ENCODE data around the gene PIK3R1.

Gene PIK3R1

DNA sequence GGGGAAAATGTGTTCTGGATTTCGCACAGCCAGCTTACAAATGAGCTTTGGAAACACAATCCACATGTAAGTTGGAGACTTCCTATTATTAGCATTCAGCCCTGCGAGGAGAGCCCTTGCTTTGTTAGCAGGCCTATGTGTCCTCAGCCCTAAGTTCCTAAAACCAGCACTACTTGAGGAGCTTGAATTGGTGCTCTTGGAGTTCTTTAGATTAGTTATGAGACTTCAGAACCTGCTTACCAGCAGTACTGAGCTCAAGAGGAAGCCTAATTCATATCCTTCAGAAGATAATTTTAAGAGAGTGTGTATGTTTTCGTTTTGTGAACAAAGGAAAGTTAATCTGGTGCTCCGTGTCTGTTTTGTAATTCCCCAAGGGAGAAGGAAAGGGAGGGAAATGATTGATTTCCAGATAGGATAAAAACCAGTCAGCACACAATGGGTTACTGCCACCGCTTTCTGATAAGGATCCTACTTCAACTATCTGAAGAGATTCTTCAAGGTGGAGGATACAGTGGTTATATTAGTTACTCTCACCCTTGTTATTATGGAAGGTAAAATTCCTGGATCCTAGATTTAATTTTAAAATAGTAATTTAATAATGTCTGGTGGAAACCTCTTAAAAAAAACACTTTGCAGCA is 35.2 kb downstream of the PIK3R1 start:
- in situ Hi-C loops (cut with MboI; ENCODE audit: low sequenced_read_pairs) = loop anchor here (25.0 kb wide), 1 partner anchor 1013 kb away; no protein-coding TSS in a partner anchor

DNA sequence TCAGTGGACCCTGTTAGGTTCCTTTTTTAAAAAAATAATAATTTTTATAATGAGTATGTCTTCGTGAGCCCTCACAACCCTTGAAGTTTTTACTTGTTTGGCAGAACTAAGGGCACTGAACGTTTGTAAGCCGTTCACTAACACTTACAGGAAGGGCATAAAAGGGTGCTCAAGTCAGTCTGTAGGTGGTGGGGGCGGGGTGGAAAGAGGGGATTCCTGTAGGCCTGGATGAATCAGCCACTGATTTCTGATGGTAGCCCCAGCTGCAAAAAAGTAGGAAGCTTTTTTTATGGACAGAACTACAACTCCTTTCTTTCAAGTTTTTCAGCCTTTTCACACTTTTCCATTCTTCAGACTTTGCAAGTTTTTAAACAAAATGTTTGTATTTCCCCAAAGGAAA is 35.8 kb downstream of the PIK3R1 start:
- in situ Hi-C loops (cut with MboI; ENCODE audit: low sequenced_read_pairs) = loop anchor here (25.0 kb wide), 1 partner anchor 1014 kb away; no protein-coding TSS in a partner anchor

DNA sequence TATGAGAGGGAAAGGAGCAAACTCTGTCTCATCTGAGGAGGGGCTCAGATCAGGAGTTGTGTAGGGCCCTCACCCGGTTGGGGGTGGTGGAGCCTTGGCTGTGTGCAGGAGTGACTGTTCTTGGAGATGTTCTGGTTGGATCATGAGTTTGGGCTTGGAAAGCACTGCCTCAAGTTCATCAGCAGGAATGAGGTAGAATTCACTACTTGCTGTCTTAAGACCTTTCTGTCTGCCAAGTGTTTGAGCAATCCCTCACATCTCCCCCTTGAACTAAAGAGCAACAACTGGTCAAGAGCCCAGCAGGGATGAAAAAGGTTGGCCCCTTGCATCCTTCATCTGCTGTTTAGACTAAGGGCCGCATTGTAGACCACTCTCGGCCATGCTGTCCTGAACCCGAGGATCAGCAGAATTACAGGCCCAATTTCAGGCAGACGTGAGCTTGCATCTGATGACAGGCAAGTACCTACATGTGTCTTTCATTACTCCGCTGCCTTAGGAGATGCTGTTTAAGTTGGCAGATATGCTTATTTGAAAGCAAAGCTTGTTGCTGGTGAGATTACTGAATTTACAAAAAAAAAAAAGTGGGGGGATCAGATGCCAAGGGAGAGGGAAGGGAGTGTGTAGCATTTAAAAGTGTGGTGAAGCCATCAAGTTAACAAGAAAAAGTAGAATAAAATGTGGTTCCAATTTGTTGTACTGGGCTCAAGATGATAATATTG is 36.4 kb downstream of the PIK3R1 start:
- in situ Hi-C loops (cut with MboI; ENCODE audit: low sequenced_read_pairs) = loop anchor here (25.0 kb wide), 1 partner anchor 1015 kb away; no protein-coding TSS in a partner anchor

DNA sequence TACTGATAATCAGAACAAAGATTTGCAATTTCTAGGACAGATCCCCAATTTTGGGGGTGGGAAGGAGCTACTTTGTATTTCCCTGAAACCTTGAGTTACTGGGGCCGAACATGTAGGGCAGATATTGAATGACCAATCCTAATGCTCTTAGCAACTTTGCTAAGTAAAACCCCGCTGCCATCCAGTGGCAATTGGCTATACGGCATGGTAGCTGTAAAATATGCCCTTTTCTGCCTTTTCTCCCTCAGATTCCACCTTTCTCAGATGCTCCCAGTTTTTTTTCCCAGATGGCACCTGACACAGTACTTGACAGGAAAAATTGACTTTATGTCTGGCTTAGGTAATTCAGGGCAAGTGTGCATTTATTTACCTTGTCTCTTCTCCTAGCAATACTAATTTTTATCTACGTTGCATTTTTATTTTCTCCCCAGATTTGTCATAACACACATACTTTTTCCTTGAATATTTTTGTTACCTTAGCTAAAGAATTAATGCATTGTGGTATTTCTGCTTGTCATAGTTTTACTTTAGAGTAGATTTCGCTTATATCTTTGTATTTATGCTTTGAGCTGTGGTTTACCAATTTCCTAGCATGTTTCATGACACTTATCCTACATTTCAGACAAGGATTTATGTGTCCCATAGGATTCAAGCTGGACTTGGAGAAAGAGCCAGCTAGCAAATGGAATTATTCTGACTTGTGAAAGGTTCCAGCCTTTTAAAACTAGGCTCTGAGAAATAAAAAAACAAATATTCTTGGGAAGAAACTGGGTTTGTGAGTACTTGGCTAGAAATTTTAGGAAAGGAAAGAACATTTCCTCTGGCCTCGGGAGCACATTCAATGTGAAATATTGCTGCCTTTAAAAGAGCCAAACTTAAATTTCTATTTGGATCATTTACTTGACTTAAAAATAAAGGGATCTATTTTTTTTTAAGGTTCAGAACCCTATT is 37.4 kb downstream of the PIK3R1 start:
- in situ Hi-C loops (cut with MboI; ENCODE audit: low sequenced_read_pairs) = loop anchor here (25.0 kb wide), 1 partner anchor 1016 kb away; no protein-coding TSS in a partner anchor

DNA sequence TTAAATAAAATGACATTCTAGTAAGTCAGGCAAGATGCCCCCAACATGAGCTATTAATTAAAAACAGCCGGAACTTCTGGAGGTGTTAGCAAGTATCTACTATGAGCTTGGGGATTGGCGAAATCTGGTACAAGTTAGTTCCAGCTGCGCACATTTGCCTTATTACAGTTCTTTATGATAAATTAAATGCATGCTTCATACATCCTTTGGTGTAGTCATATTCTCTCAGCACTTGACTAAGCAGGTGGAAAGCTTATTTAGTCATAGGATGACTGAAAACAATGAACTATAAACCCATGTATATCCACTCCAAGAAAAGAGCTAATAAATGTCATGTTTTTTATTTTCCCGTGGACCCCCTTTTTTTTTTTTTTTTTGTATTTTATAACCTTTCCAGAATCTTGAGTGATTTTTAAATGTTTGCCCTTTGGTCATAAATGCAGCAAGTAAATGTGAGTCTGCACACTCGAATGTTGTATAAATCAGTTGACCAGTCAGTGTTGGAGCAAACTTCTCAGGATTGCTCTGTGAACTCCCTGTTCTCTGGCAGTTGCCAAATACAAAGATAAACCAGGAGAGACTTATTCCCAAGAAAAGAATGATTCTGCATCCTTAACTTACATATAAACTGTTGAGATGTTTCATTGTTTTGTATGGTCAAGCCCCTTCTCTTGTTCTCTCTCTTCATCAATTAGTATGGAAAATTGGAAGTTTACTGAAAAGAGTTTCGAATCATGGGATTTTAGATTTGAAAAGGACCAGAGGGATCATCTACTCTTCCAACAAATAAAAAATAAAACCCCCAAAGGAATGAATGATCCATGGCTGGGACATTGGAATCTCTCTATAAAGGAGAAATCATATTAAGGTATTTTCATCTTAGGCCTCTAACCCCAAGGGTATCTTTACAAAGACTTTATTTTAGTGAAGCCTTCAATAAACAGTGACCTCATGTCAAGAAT is 38.3 kb downstream of the PIK3R1 start:
- in situ Hi-C loops (cut with MboI; ENCODE audit: low sequenced_read_pairs) = loop anchor here (25.0 kb wide), 1 partner anchor 1017 kb away; no protein-coding TSS in a partner anchor

DNA sequence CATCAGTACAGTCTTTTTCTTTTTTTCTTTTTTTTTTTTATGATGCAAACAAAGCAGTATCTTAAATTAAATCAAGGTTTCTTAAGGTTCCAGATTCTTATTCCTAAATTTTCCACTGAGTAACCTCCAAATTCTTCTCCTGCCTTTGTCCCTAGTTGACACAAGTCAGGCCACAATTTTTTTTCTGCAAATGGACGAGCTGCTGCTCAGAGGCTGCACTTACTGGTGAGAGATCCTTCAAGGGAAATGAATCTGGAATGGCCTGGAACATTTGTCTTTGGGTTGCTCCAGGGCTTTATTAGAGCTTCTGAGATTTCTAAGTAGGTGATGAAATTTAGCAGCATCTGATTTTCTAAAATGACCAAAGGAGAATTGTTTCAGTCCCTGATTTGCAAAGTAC is 39.3 kb downstream of the PIK3R1 start:
- in situ Hi-C loops (cut with MboI; ENCODE audit: low sequenced_read_pairs) = loop anchor here (25.0 kb wide), 1 partner anchor 1018 kb away; no protein-coding TSS in a partner anchor

DNA sequence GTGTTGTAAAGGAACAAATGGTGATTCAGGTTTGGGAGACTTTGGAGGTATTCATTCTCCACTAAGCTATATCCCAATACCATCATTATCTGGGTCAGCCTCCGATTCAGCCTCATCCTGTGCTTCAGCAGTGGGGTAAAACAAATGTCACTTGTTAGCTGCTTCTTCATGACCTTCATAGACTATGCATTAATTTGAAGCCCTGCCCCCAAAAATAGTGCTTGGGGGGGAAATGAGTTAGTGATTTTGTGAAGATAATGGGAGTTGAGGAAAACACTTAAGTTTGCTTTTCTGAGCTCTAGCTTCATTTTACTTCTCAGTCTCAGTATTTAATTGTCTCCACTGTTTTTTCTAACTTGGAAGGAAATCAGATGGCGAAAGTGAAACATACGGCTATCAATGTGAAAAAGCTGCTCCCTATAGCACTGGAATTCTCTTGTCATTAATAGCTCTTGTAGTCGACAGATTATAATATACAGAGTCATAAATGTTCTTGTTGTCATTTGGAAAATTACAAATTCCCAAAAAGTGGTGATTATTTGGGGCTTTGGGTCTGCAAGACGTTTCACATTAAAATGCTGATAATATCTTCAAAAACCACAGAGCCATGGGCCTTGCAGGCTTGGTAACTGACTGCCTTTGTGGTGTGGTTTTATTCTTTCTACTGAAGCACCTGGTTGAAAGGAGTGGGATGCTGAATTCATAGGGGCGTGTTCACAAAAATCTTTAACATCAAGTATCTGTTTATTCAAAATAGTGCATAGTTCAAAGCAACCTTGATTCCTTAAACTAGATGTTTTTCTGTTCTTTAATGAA is 40.0 kb downstream of the PIK3R1 start:
- in situ Hi-C loops (cut with MboI; ENCODE audit: low sequenced_read_pairs) = loop anchor here (25.0 kb wide), 1 partner anchor 1018 kb away; no protein-coding TSS in a partner anchor

DNA sequence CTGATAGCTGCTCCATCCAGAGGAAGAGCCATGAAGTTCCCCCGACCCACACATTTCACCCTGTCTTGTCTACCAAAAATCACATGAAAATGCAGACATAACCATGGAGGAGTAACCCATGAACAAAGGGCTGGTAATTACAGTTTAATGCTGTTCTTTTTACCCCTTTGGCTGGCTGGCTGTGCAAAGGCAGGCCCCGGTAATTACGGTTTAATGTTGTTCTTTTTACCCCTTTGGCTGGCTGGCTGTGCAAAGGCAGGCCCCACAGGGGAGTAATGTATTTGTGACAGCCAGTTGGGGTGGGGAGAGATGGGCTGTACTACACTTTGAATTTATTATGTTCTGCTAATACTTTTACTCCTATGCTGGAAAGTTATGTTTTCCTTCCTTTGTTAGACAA is 41.7 kb downstream of the PIK3R1 start:
- in situ Hi-C loops (cut with MboI; ENCODE audit: low sequenced_read_pairs) = loop anchor here (25.0 kb wide), 1 partner anchor 1020 kb away; no protein-coding TSS in a partner anchor

DNA sequence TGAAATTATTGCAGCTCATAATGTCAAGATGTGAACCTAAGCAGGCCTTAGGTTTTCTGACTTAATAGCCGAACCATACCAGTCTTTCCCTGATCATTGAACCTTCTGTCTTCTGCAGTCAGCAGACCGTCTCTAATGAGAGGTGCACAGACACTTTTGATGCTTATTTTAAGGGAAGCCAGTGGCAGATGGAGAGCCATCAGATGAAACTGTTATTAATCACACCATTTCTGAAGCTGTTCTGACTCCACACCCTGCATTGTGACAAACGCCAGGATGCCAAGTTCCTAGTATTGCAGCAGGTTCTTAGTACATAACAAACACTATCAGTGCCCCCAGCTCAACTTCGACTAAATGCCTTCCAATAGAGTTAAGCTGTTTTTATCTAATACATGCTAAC is 43.0 kb downstream of the PIK3R1 start:
- in situ Hi-C loops (cut with MboI; ENCODE audit: low sequenced_read_pairs) = loop anchor here (25.0 kb wide), 1 partner anchor 1021 kb away; no protein-coding TSS in a partner anchor

DNA sequence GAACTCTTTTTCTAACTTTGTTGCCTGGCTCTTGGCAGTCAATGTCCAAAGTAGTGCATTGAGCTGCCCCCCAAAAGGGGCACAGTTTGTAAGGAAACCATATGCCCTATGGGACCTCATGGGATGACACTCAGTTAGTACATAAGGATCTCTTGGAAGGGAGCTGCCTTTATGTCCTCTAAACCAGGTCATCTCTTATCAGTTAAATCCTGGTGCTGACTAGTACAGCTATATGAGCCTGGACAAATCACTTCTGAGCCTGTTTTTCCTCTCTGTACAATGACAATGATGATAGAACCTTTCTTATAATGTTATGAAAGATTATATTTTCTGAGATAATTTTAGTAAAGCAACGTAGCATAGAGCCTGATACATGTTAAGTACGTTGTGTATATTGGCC is 44.1 kb downstream of the PIK3R1 start:
- in situ Hi-C loops (cut with MboI; ENCODE audit: low sequenced_read_pairs) = loop anchor here (25.0 kb wide), 1 partner anchor 1022 kb away; no protein-coding TSS in a partner anchor

DNA sequence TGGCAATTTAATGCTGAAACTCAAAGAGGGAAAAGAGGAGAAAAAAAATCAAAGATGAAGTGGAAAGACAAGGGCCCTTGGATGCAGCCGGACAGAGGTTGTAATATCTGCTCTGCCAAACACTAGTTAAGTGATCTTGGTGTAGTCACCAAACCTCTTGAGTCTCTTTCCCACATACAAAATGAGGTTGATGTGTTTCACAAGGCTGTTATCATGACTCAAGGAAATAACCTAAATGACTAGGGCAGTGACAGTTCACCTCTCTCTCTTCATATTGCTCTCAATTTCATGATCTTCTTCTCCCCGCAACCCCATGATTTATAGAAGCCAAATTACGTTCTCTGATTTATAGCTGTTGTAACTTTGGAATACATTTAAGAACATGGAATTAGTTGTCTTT is 44.9 kb downstream of the PIK3R1 start:
- in situ Hi-C loops (cut with MboI; ENCODE audit: low sequenced_read_pairs) = loop anchor here (25.0 kb wide), 1 partner anchor 1023 kb away; no protein-coding TSS in a partner anchor

DNA sequence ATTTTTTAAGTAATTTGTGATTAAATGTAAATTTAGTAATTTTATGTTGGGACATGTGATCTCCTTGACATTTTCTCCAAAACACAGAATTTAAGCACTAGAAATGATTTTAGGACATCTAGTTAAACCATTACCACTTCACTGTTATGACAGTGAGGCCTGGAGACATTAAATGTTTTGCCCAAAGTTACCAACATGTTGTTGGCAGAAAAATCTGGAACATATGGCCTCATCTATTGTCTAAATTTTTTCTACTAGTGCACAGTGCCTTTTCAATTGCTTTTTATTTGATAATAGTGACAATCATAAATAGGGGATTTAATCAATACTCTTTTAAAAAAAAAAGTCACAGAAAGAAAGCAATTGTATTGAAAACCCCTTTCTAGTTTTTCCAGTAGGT is 45.6 kb downstream of the PIK3R1 start:
- in situ Hi-C loops (cut with MboI; ENCODE audit: low sequenced_read_pairs) = loop anchor here (25.0 kb wide), 1 partner anchor 1024 kb away; no protein-coding TSS in a partner anchor

DNA sequence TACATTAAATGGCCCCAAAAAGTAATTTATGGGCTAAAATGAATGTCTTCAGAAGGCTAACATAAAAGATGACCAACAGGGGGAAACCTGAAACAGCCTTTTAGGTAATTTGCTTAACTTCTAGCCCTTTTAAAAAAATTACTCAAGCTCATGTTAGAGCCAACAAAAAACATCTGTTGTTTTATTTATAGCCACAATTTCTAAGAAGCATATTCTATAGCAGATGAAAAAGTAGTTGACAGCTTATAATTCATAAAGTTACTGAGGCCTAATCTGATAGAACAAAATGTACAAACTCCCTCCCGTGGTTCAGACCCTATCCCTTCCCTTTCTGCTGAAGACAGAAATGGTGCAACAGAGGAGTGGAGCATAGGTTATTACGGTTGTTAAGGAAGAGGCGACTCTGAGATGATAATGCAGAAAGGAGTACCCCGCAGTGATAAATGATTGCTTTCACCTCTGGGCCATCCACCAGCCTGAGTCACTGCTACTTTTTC is 46.1 kb downstream of the PIK3R1 start:
- in situ Hi-C loops (cut with MboI; ENCODE audit: low sequenced_read_pairs) = loop anchor here (25.0 kb wide), 1 partner anchor 1024 kb away; no protein-coding TSS in a partner anchor

DNA sequence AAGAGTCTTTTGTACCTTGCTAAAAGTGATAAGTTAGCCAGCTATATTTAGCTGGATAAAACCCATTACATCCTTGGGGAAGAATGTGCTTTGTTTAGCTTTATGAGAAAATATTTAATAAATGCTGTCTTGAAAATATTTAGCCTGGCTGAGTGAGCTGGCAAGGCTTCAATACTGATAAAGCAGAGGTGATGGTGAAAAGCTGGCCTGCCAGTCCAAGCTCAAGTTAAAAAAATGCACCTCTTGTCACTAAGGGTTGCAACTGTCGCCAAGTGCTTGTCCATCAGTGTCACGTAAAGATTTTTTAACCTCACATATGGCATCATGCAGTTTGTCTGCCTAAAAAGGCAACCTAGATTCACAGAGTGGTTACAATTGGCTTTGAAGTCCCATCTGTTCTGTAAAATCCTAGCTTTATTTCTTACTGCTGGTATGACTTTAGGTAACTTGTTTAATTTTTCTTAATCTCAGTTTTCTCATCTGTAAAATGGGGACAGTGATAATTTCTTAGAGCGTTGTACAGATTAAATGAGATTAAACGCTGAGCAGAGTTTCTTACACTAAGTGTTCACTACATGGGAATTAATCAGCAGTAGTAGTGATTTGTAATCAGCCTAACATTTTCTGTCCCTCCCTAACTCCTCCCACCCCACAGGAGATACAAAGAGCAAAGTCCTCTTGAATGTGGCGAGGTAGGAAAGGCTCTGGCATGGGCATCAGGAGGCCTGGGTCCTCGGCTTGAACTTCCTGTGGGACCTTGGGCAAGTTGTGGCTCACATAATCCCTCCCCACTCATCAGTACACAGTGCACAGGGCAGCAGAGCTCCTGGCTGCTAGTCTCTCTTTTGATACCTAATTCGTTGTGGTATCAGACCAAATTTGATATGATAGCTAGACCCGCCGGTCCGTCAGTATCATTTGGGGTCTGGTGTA is 48.7 kb downstream of the PIK3R1 start:
- in situ Hi-C loops (cut with MboI; ENCODE audit: low sequenced_read_pairs) = loop anchor here (25.0 kb wide), 1 partner anchor 1027 kb away; no protein-coding TSS in a partner anchor

DNA sequence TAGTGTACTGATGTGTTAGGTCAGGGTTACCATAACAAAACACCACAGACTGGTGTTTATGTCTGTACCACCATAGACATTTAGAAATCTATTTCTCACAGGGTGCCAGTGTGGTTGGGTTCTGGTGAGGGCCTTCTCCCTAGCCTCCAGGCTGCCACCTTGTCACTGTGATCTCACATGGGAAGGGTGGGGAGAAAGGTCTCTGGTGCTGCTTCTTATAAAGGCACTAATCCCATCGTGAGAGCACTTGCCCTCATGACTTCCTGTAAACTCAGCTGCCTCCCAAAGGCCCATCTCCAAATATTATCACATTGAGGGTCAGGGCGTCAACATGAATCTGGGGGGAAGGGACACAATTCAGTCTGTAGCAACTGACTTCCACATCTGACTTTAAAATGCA is 49.8 kb downstream of the PIK3R1 start:
- in situ Hi-C loops (cut with MboI; ENCODE audit: low sequenced_read_pairs) = loop anchor here (25.0 kb wide), 1 partner anchor 1028 kb away; no protein-coding TSS in a partner anchor

DNA sequence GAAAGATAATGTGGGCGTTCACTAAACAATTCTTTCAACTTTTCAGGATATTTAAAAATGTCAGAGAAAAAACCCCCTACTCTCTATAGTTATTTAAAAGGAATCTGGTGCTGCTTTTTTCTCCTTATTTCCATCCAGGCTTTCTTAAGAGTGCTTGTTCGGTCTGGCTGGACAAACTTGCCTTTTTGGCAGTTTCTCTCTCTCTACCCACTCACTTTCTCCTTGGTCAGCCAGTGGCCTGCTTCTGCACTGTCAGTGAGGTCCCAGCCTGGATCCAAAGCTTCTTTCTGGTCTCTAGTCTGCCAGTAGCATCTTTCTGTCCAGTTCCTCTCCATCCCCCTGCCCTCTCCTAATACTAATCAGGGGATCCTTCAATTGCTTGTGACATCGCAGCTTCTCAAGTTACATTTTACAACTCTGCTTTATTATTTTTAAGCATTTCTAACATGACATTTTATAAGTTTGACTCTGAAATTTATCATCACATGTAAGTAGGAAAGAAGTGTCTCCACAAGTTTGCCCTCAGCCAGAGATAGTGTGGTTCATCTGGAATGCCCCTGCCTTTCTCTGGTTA is 50.4 kb downstream of the PIK3R1 start:
- in situ Hi-C loops (cut with MboI; ENCODE audit: low sequenced_read_pairs) = loop anchor here (25.0 kb wide), 1 partner anchor 1029 kb away; no protein-coding TSS in a partner anchor

DNA sequence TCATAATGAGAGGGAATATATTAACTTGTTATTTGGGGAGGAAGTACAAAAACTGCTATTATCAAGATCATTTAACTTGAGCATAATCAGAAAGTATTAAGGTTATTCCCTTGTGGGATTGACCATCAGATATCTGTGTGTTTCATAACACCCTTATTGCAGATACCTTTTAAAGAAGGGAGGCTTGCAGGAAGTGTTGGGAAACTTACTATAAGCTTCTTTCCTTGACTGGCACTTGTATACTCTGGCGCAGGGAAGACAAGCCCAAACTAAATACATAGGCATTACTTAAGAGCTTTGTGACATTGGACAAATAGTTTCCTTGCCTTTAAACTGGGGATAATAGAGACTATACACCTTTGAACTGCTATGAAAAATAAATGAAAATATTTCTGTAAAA is 50.9 kb downstream of the PIK3R1 start:
- in situ Hi-C loops (cut with MboI; ENCODE audit: low sequenced_read_pairs) = loop anchor here (25.0 kb wide), 1 partner anchor 1029 kb away; no protein-coding TSS in a partner anchor
